Measurements from ENCODE around the gene ZC3HAV1L.

DNA sequence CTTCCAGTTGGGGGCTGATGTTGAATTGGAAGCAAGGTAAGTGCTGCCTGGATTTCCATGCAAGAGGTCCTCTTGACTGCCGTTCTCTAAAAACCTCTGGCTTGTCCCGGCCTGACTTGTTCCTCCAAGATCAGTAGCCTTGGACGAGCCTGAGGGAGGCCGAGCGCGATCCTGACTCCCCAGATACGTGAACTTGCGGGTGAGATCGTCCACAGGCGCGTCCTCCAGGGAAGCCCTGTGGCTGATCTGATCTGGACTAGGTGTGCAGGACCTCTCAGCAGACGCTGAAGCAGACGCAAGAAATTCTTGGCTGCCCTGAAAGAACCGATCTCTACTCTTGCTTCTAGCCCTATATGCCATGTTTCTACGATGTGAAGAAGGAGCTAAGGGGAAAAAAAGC is 44.0 kb upstream of the ZC3HAV1L start:
- TF ChIP-seq, protein P1, sequence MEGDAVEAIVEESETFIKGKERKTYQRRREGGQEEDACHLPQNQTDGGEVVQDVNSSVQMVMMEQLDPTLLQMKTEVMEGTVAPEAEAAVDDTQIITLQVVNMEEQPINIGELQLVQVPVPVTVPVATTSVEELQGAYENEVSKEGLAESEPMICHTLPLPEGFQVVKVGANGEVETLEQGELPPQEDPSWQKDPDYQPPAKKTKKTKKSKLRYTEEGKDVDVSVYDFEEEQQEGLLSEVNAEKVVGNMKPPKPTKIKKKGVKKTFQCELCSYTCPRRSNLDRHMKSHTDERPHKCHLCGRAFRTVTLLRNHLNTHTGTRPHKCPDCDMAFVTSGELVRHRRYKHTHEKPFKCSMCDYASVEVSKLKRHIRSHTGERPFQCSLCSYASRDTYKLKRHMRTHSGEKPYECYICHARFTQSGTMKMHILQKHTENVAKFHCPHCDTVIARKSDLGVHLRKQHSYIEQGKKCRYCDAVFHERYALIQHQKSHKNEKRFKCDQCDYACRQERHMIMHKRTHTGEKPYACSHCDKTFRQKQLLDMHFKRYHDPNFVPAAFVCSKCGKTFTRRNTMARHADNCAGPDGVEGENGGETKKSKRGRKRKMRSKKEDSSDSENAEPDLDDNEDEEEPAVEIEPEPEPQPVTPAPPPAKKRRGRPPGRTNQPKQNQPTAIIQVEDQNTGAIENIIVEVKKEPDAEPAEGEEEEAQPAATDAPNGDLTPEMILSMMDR (IDR thresholded peaks at IDR 0.05) = no peak
- TF ChIP-seq SIN3A (IDR thresholded peaks at IDR 0.05; ENCODE audit: borderline replicate concordance, insufficient read depth, low read depth, low read length) (no peak), POLR2AphosphoS5 (IDR thresholded peaks at IDR 0.05; ENCODE audit: low read depth, low read length) (no peak), TCF7L2 (IDR thresholded peaks at IDR 0.05; ENCODE audit: low read depth, low read length) (no peak)
- TF ChIP-seq, protein P2, sequence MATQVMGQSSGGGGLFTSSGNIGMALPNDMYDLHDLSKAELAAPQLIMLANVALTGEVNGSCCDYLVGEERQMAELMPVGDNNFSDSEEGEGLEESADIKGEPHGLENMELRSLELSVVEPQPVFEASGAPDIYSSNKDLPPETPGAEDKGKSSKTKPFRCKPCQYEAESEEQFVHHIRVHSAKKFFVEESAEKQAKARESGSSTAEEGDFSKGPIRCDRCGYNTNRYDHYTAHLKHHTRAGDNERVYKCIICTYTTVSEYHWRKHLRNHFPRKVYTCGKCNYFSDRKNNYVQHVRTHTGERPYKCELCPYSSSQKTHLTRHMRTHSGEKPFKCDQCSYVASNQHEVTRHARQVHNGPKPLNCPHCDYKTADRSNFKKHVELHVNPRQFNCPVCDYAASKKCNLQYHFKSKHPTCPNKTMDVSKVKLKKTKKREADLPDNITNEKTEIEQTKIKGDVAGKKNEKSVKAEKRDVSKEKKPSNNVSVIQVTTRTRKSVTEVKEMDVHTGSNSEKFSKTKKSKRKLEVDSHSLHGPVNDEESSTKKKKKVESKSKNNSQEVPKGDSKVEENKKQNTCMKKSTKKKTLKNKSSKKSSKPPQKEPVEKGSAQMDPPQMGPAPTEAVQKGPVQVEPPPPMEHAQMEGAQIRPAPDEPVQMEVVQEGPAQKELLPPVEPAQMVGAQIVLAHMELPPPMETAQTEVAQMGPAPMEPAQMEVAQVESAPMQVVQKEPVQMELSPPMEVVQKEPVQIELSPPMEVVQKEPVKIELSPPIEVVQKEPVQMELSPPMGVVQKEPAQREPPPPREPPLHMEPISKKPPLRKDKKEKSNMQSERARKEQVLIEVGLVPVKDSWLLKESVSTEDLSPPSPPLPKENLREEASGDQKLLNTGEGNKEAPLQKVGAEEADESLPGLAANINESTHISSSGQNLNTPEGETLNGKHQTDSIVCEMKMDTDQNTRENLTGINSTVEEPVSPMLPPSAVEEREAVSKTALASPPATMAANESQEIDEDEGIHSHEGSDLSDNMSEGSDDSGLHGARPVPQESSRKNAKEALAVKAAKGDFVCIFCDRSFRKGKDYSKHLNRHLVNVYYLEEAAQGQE (IDR thresholded peaks at IDR 0.05; ENCODE audit: insufficient read depth in 1 of 2, low read depth in 2 of 2, low read length in 1 of 2) = no peak
